ENCODE results near the gene MCMBP.
"Not testable (repeated sequence)": the region's sequence is repeated elsewhere in the genome, so short reads cannot be mapped to it uniquely, and the experiment has no call there.

- not testable (repeated sequence) for TF ChIP-seq CTCF (IDR thresholded peaks at IDR 0.05; ENCODE audit: low read length); EZH2 (IDR thresholded peaks at IDR 0.05; ENCODE audit: borderline replicate concordance, low read length)
Observed at GRCh38 chr10:119907695-119908094, 35.1 kb upstream of the MCMBP start.

Data from OCI-LY1 (cell line).